ENCODE measurements around the gene CIBAR2.

DNA sequence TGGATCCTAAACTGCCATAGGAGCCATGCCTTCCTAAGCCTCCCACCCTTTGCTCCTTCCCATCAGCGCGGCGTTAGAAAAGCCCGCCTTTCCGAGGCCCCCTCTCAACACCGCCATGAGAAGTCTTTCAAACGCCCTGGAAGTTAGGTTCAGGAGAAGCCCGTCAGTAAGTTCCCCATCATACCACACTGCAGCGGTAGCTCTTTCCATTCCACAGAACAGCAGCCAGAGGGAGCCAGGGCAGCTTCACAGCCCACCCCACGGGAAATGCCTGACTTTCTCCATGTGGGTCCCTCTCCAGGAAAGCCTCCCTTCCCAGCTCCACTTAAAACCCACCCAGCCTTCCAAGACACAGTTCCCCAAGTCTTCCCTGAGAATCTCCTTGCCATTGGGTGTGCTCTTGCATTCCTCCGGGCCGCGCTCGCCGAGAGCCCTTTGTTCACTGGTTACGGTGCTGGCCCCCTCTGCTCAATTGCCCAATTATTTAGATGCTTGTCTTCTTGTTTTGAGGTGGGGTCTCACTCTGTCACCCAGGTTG, 56.0 kb downstream of the CIBAR2 start:
- TF ChIP-seq CTCF (IDR thresholded peaks at IDR 0.05 in 2 of 3, conservative IDR thresholded peaks at IDR 0.05 in 1 of 3; ENCODE audit: control insufficient read depth in 2 of 3, extremely low read depth in 1 of 3, insufficient read depth in 1 of 3, low read depth in 3 of 3, low read length in 3 of 3) (peak; percentile 21 to 41 (median 40); a peak in 4 of 6 replicates), STAT3 (IDR thresholded peaks at IDR 0.05; ENCODE audit: low read depth, low read length) (no peak), JUNB (IDR thresholded peaks at IDR 0.05) (no peak), NFYB (IDR thresholded peaks at IDR 0.05; ENCODE audit: insufficient read depth, low read depth, low read length) (no peak), POLR2A (IDR thresholded peaks at IDR 0.05; ENCODE audit: low read depth, low read length) (no peak), POLR2AphosphoS5 (IDR thresholded peaks at IDR 0.05; ENCODE audit: low read length) (no peak), SIN3A (IDR thresholded peaks at IDR 0.05; ENCODE audit: low read depth, low read length) (no peak), FOXK2 (IDR thresholded peaks at IDR 0.05) (no peak)
- TF ChIP-seq, protein P1, sequence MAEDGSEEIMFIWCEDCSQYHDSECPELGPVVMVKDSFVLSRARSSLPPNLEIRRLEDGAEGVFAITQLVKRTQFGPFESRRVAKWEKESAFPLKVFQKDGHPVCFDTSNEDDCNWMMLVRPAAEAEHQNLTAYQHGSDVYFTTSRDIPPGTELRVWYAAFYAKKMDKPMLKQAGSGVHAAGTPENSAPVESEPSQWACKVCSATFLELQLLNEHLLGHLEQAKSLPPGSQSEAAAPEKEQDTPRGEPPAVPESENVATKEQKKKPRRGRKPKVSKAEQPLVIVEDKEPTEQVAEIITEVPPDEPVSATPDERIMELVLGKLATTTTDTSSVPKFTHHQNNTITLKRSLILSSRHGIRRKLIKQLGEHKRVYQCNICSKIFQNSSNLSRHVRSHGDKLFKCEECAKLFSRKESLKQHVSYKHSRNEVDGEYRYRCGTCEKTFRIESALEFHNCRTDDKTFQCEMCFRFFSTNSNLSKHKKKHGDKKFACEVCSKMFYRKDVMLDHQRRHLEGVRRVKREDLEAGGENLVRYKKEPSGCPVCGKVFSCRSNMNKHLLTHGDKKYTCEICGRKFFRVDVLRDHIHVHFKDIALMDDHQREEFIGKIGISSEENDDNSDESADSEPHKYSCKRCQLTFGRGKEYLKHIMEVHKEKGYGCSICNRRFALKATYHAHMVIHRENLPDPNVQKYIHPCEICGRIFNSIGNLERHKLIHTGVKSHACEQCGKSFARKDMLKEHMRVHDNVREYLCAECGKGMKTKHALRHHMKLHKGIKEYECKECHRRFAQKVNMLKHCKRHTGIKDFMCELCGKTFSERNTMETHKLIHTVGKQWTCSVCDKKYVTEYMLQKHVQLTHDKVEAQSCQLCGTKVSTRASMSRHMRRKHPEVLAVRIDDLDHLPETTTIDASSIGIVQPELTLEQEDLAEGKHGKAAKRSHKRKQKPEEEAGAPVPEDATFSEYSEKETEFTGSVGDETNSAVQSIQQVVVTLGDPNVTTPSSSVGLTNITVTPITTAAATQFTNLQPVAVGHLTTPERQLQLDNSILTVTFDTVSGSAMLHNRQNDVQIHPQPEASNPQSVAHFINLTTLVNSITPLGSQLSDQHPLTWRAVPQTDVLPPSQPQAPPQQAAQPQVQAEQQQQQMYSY (CRISPR knock-in tag; IDR thresholded peaks at IDR 0.05), result no peak
- TF ChIP-seq, protein P2, sequence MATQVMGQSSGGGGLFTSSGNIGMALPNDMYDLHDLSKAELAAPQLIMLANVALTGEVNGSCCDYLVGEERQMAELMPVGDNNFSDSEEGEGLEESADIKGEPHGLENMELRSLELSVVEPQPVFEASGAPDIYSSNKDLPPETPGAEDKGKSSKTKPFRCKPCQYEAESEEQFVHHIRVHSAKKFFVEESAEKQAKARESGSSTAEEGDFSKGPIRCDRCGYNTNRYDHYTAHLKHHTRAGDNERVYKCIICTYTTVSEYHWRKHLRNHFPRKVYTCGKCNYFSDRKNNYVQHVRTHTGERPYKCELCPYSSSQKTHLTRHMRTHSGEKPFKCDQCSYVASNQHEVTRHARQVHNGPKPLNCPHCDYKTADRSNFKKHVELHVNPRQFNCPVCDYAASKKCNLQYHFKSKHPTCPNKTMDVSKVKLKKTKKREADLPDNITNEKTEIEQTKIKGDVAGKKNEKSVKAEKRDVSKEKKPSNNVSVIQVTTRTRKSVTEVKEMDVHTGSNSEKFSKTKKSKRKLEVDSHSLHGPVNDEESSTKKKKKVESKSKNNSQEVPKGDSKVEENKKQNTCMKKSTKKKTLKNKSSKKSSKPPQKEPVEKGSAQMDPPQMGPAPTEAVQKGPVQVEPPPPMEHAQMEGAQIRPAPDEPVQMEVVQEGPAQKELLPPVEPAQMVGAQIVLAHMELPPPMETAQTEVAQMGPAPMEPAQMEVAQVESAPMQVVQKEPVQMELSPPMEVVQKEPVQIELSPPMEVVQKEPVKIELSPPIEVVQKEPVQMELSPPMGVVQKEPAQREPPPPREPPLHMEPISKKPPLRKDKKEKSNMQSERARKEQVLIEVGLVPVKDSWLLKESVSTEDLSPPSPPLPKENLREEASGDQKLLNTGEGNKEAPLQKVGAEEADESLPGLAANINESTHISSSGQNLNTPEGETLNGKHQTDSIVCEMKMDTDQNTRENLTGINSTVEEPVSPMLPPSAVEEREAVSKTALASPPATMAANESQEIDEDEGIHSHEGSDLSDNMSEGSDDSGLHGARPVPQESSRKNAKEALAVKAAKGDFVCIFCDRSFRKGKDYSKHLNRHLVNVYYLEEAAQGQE (IDR thresholded peaks at IDR 0.05; ENCODE audit: low read depth, low read length), result no peak
